BLaER1 treated with 17β-estradiol and CSF1 and Interleukin-3, amounts not matched to agents 10 nM and 100 nM (cell line): ENCODE measurements around the gene ABCG8.

Experiments
- H3K27ac ChIP-seq, 11 experiments: shearing (Covaris generic); formaldehyde crosslinking; 2 replicates each; pipeline ENCODE4 v1.8.1; 2022
- H3K27me3 ChIP-seq, 11 experiments: shearing (Covaris generic); formaldehyde crosslinking; 2 replicates each; pipeline ENCODE4 v1.8.1; 2022
- H3K36me3 ChIP-seq, 11 experiments: shearing (Covaris generic); formaldehyde crosslinking; 2 replicates each; pipeline ENCODE4 v1.8.1; 2022
- H3K4me1 ChIP-seq, 10 experiments: shearing (Covaris generic); formaldehyde crosslinking; 2 replicates each; pipeline ENCODE4 v1.8.1; 2022
- H3K4me2 ChIP-seq, 11 experiments: shearing (Covaris generic); formaldehyde crosslinking; 2 replicates each; pipeline ENCODE4 v1.8.1; 2022
- H3K4me3 ChIP-seq, 10 experiments: shearing (Covaris generic); formaldehyde crosslinking; 2 replicates each; pipeline ENCODE4 v1.8.1; 2022
- H3K9ac ChIP-seq, 11 experiments: shearing (Covaris generic); formaldehyde crosslinking; 2 replicates each; pipeline ENCODE4 v1.8.1; 2022
- H3K9me3 ChIP-seq, 11 experiments: shearing (Covaris generic); formaldehyde crosslinking; replicated peaks in 1 of 11; 2 replicates each; pipeline ENCODE4 v1.8.1; 2022
- H4K20me1 ChIP-seq, 11 experiments: shearing (Covaris generic); formaldehyde crosslinking; 2 replicates each; pipeline ENCODE4 v1.8.1; 2022
- Cebpa-rat ChIP-seq, 11 experiments: shearing (Covaris generic); IDR thresholded peaks; 2 replicates each; pipeline ENCODE4 v1.8.1; 2022

Gene ABCG8

DNA sequence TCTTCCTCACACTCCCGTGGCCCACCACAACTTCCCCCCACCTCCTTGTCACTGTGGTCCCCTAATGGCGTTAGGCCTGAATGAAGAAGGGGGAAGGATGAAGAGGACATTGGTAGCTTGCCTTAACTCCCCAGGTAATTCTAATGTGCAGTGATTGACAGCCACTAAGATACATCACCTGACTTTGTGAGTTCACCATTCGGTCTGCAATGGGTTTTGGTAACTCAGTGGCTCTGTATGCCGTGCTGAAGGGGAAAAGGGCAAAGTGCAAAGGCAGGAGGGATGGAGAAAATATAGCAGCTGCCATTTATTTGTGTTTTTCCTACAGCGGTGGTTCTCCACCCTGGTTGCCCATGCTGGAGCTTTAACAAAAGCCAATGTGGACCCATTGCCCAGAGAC, 42.2 kb downstream of the ABCG8 start:
- H3K36me3 ChIP-seq: peaks cover 7 to 13% (median 9%) of the 10 kb centered on the region in 11 experiments; a peak in 17 of 22 replicates
- H4K20me1 ChIP-seq: no peaks in the 10 kb centered on the region; a peak in 2 of 22 replicates
- no peak overlapping the region for H3K4me2 ChIP-seq
- no peak for TF ChIP-seq Cebpa-rat (IDR thresholded peaks at IDR 0.05)
- no peaks in the 10 kb centered on the region for H3K9me3 ChIP-seq
- H3K27me3 ChIP-seq: no peaks in the 10 kb centered on the region
- H3K4me1 ChIP-seq: no peaks in the 10 kb centered on the region; a peak in 1 of 20 replicates
- no peak overlapping the region for H3K4me3 ChIP-seq
- H3K27ac ChIP-seq: no peak overlapping the region
- no peak overlapping the region for H3K9ac ChIP-seq

DNA sequence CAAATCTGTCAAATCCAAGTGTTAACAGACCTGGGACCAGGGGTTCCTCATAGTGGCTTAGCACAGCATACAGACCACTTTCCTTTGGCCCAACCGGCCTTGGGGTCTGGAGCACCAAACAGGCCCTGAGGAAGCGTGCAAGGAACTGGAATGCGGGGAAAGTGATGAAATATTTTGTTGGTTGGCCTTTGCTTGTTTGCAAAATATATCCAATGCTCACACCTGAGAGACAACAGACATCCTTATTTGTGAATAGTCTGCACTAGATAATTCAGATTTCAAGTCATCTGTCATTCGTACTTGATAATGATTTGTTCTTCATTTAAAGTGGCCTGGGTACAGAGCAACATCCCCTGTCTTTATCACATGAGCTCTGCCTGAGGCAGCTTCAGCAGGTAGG, 43.5 kb downstream of the ABCG8 start:
- Histone ChIP-seq H3K4me2 (no peak overlapping the region), H3K9ac (no peak overlapping the region)
- TF ChIP-seq Cebpa-rat (IDR thresholded peaks at IDR 0.05): no peak

DNA sequence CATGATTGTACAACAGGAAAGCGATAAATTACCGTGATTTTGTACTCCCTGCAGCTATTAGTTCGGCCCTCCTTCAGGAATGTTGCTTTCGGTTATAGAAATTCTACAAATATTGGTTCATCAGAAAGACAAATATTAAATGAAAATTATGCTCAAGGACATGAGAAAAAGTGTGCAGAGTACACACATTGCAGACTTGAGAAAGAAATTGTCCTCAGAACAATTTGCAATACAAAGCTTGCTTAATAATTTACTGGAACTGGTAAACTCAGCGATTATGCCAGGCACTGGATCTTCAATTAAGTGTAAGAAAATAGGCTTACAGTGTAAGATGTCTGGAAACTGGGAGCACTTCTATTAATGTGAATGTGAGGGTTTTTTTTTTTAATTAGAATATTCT, 45.9 kb downstream of the ABCG8 start:
- Histone ChIP-seq H3K36me3 (peaks cover 42 to 49% (median 45%) of the 10 kb centered on the region in 11 experiments), H3K4me1 (no peaks in the 10 kb centered on the region; a peak in 1 of 20 replicates), H3K27me3 (no peaks in the 10 kb centered on the region), H4K20me1 (peaks cover 0 to 9% (median 0%) of the 10 kb centered on the region in 11 experiments; a peak in 2 of 22 replicates), H3K4me2 (no peak overlapping the region), H3K9ac (no peak overlapping the region), H3K27ac (no peak overlapping the region), H3K9me3 (no peaks in the 10 kb centered on the region), H3K4me3 (no peak overlapping the region)
- no peak for TF ChIP-seq Cebpa-rat (IDR thresholded peaks at IDR 0.05)

More for the DNA sequence above, 43.5 kb downstream of the ABCG8 start:
- no peak overlapping the region for H3K27ac ChIP-seq
- H4K20me1 ChIP-seq: peaks cover 0 to 9% (median 0%) of the 10 kb centered on the region in 11 experiments; a peak in 2 of 22 replicates
- H3K27me3 ChIP-seq: no peaks in the 10 kb centered on the region
- no peak overlapping the region for H3K4me3 ChIP-seq
- H3K36me3 ChIP-seq: peaks cover 19 to 26% (median 22%) of the 10 kb centered on the region in 11 experiments
- H3K9me3 ChIP-seq: no peaks in the 10 kb centered on the region
- H3K4me1 ChIP-seq: no peaks in the 10 kb centered on the region; a peak in 1 of 20 replicates

DNA sequence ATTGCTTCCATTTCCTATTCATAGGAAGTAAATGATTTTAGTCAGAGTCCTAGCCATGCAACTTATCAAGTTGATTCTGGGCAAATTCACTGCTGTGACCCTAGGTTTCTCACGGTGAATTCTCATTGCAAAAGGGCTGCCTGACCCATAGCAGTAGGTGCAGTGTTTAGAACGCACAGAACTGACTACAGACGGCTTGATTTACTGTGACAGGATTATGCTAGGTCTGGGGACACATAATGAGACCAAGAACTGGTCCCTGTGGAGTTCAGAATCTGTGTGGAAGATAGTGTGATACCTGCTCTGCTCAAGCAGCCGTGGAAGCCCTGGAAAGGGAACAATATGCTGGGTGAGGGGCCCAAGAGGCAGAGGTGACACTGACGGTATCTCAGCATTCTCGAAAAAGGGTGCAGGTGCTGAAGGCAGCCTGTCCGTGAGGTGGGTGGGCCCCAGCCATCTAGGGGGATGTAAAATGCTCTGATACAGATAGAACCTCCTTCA, 46.4 kb downstream of the ABCG8 start:
- no peak overlapping the region for H3K4me2 ChIP-seq
- H3K4me1 ChIP-seq: no peaks in the 10 kb centered on the region; a peak in 1 of 20 replicates
- H3K27ac ChIP-seq: no peak overlapping the region
- H3K9ac ChIP-seq: no peak overlapping the region
- TF ChIP-seq Cebpa-rat (IDR thresholded peaks at IDR 0.05): no peak
- no peaks in the 10 kb centered on the region for H3K9me3 ChIP-seq
- peaks cover 0 to 9% (median 0%) of the 10 kb centered on the region in 11 experiments; a peak in 2 of 22 replicates for H4K20me1 ChIP-seq
- peaks cover 47 to 54% (median 50%) of the 10 kb centered on the region in 11 experiments for H3K36me3 ChIP-seq
- no peak overlapping the region for H3K4me3 ChIP-seq
- H3K27me3 ChIP-seq: no peaks in the 10 kb centered on the region

DNA sequence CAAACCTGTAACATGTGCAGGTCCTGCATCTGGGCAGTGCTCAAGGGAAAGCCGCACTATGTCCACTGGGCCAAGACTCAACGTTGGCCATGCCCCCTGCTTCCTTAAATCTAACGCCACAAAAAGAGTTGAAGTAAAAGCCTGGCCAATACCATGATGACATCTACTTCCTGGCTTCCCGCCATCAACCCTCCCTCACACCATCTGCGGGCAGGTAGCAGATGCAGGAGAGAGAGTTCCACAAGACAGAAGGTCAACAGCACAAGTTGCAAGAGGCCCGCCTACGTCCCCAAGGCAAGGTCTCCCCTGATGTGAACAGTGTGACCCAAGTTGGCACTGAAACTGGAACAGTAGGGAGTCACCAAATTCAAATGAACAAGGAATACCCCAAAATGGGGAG, 48.4 kb downstream of the ABCG8 start:
- H3K9me3 ChIP-seq: no peaks in the 10 kb centered on the region
- H3K36me3 ChIP-seq: peaks cover 67 to 74% (median 70%) of the 10 kb centered on the region in 11 experiments
- no peak overlapping the region for H3K9ac ChIP-seq
- TF ChIP-seq Cebpa-rat (IDR thresholded peaks at IDR 0.05): no peak
- H3K27ac ChIP-seq: no peak overlapping the region
- H3K27me3 ChIP-seq: no peaks in the 10 kb centered on the region
- H4K20me1 ChIP-seq: peaks cover 0 to 9% (median 0%) of the 10 kb centered on the region in 11 experiments; a peak in 3 of 22 replicates
- H3K4me1 ChIP-seq: no peaks in the 10 kb centered on the region
- no peak overlapping the region for H3K4me3 ChIP-seq
- no peak overlapping the region for H3K4me2 ChIP-seq

DNA sequence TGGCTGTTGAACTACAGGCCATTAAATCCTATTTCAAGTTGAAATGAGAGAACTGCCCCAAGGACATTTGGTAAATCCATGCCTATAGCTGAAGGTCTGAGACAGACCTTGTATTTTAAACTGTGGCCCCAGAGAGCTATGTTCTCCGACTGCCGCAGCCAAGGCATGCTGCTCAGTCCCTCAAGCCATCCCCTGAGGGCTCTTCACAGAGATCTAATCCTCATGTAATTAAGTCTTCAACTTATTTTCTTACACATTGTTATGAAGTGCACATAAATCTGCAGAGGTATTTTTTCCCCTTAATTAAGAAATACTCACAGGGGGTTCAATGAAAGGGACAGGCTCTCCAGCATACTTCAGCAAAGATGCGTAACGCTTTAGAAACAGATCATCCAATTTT, 50.6 kb downstream of the ABCG8 start:
- no peaks in the 10 kb centered on the region for H3K27me3 ChIP-seq
- H4K20me1 ChIP-seq: peaks cover 0 to 9% (median 0%) of the 10 kb centered on the region in 11 experiments; a peak in 3 of 22 replicates
- no peaks in the 10 kb centered on the region for H3K9me3 ChIP-seq
- H3K27ac ChIP-seq: no peak overlapping the region
- no peak overlapping the region for H3K4me2 ChIP-seq
- H3K36me3 ChIP-seq: peaks cover 89 to 97% (median 93%) of the 10 kb centered on the region in 11 experiments
- H3K4me1 ChIP-seq: peaks cover 0 to 14% (median 0%) of the 10 kb centered on the region in 10 experiments; a peak in 4 of 20 replicates
- TF ChIP-seq Cebpa-rat (IDR thresholded peaks at IDR 0.05): no peak
- no peak overlapping the region for H3K4me3 ChIP-seq
- no peak overlapping the region for H3K9ac ChIP-seq

DNA sequence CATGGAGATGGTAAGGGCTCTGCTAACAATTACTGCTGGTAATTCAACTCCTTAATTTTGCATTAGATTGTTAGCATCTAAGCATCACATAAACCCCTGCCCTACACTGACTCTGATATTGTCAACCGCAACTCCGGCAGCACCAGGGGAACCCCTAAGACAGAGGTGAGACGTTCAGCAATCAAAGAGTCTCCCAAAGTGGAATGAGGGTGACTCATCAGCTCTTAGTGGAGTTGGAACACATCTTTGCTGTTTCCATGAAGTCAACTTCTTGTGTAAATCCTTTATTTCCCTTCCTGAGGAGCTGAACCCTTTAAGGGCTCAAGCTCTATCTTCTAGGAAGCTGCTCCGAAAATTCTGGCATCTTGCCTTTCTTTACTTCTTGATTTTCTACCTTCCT, 52.1 kb downstream of the ABCG8 start:
- no peak overlapping the region for H3K4me3 ChIP-seq
- H3K4me2 ChIP-seq: no peak overlapping the region
- H3K27ac ChIP-seq: no peak overlapping the region
- no peaks in the 10 kb centered on the region for H3K27me3 ChIP-seq
- H3K9ac ChIP-seq: no peak overlapping the region
- H3K36me3 ChIP-seq: peaks cover 94 to 100% (median 98%) of the 10 kb centered on the region in 11 experiments
- peaks cover 0 to 14% (median 0%) of the 10 kb centered on the region in 10 experiments; a peak in 4 of 20 replicates for H3K4me1 ChIP-seq
- H4K20me1 ChIP-seq: peaks cover 0 to 11% (median 0%) of the 10 kb centered on the region in 11 experiments; a peak in 2 of 22 replicates
- no peak for TF ChIP-seq Cebpa-rat (IDR thresholded peaks at IDR 0.05)
- H3K9me3 ChIP-seq: no peaks in the 10 kb centered on the region

DNA sequence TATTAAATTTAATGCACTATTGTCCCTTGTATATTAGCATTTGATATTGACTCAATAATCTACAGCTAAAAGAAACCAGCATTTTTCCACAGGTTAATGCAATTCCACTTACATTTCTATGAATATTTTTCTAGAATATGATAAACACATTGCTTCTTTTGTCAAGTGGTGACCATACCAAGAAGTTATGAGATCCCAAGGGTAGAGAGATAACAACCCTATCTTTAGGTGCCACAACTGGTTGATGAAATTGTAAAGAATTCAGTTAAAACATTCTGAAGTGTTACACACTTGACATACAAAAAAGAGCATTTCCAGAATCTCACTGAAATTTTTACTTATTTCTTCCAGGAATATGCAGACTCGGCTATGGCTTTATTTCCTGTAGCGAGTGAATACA, 56.0 kb downstream of the ABCG8 start:
- Histone ChIP-seq H3K27ac (no peak overlapping the region), H3K36me3 (peaks cover 96 to 100% (median 100%) of the 10 kb centered on the region in 11 experiments), H3K4me3 (no peak overlapping the region), H4K20me1 (peaks cover 0 to 28% (median 6%) of the 10 kb centered on the region in 11 experiments; a peak in 5 of 22 replicates), H3K27me3 (no peaks in the 10 kb centered on the region), H3K4me2 (no peak overlapping the region), H3K9ac (no peak overlapping the region), H3K4me1 (peaks cover 0 to 14% (median 0%) of the 10 kb centered on the region in 10 experiments; a peak in 4 of 20 replicates), H3K9me3 (no peaks in the 10 kb centered on the region)
- TF ChIP-seq Cebpa-rat (IDR thresholded peaks at IDR 0.05): no peak

DNA sequence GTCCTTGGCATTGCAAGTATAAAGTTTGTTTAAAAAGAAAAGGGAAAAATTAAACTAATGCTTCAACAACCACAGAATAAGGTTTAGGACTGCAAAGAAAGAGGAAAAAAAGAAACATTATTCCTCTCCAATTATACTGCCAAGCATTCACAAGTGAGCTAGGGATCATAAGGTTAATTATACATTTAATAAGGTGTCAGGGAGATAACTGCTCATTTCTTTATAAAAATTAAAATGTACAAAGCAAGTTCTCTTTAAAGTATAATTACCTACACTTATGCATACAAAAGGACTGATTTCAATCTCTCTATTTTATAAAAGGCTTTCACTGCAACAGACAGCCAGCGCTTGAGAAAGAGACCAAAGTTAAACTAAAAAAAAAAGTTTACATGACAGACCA, 58.1 kb downstream of the ABCG8 start:
- no peak overlapping the region for H3K4me2 ChIP-seq
- H3K9me3 ChIP-seq: no peaks in the 10 kb centered on the region
- no peak overlapping the region for H3K4me3 ChIP-seq
- TF ChIP-seq Cebpa-rat (IDR thresholded peaks at IDR 0.05): no peak
- no peak overlapping the region for H3K27ac ChIP-seq
- H3K36me3 ChIP-seq: peaks cover 89 to 100% (median 98%) of the 10 kb centered on the region in 11 experiments
- H3K4me1 ChIP-seq: peaks cover 0 to 14% (median 0%) of the 10 kb centered on the region in 10 experiments; a peak in 4 of 20 replicates
- H3K27me3 ChIP-seq: no peaks in the 10 kb centered on the region
- no peak overlapping the region for H3K9ac ChIP-seq
- peaks cover 0 to 34% (median 6%) of the 10 kb centered on the region in 11 experiments; a peak in 6 of 22 replicates for H4K20me1 ChIP-seq

DNA sequence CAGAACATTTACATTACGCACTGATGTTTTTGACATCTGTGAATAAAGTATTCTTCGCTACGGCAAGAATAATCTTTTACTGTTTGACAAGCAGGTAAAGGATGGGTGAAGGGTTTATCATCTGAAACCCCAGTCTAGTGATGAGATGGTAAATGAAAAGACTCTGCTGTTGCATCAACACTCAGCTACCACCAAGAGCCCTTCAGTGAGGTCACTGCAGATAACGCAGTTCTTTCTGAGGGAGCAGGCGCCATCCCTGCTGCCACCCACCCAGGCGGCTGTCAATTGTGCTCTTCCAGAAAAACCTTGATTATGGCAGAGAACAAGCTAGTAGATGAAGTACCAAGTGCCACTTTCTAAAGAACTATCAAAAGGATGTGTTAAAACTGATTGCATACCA, 58.7 kb downstream of the ABCG8 start:
- Histone ChIP-seq H3K36me3 (peaks cover 87 to 100% (median 96%) of the 10 kb centered on the region in 11 experiments), H3K9ac (no peak overlapping the region), H3K9me3 (no peaks in the 10 kb centered on the region), H3K27ac (no peak overlapping the region), H3K4me2 (no peak overlapping the region), H3K4me1 (peaks cover 0 to 14% (median 0%) of the 10 kb centered on the region in 10 experiments; a peak in 4 of 20 replicates), H3K4me3 (no peak overlapping the region), H4K20me1 (peaks cover 0 to 34% (median 5%) of the 10 kb centered on the region in 11 experiments; a peak in 6 of 22 replicates), H3K27me3 (no peaks in the 10 kb centered on the region)
- no peak for TF ChIP-seq Cebpa-rat (IDR thresholded peaks at IDR 0.05)
